A549 (cell line): Measurements from ENCODE around the gene BOC.

Experiments used
- EP300 ChIP-seq, 2 experiments: fragments of >200 bp; sonication (Bioruptor Twin); formaldehyde crosslinking; IDR thresholded peaks; 2 replicates in 1 of 2; 3 replicates in 1 of 2; pipeline ENCODE4 v1.6.1; 2016 to 2017
- HDAC2 ChIP-seq: fragments of 200-600 bp; sonication (generic); IDR thresholded peaks from 2 replicates; pipeline ENCODE4 v1.6.1; 2016
- HOXA7 ChIP-seq: fragments of 250-450 bp; sonication (Bioruptor Pico); IDR thresholded peaks from 2 replicates; pipeline ENCODE4 v1.5.0; 2020; ENCODE audit warnings: mild to moderate bottlenecking, moderate library complexity
- POLR2A ChIP-seq: IDR thresholded peaks from 2 replicates; pipeline ENCODE4 v1.6.1; 2012; ENCODE audit warnings: mild to moderate bottlenecking, low read length
- RAD21 ChIP-seq, 2 experiments: fragments of >200 bp in 1 of 2; sonication (Bioruptor Twin) in 1 of 2; formaldehyde crosslinking in 1 of 2; IDR thresholded peaks in 1 of 2; conservative IDR thresholded peaks in 1 of 2; 2 replicates in 1 of 2; 3 replicates in 1 of 2; pipeline ENCODE4 v1.6.1; 2012 to 2018; ENCODE audit warnings: inconsistent platforms in 1 of 2
- RCOR1 ChIP-seq: fragments of 150-350 bp; IDR thresholded peaks from 2 replicates; pipeline ENCODE4 v1.6.1; 2014; ENCODE audit warnings: antibody characterized with exemption, low read length, low read depth
- TF ChIP-seq, protein P1 (sequence below): fragments of >200 bp; sonication (Bioruptor Twin); formaldehyde crosslinking; IDR thresholded peaks from 3 replicates; pipeline ENCODE4 v1.5.1; 2016
- TF ChIP-seq, protein P2 (sequence below): fragments of 200-600 bp; sonication (generic); IDR thresholded peaks from 2 replicates; pipeline ENCODE4 v1.6.1; 2016; ENCODE audit warnings: antibody characterized with exemption, mild to moderate bottlenecking, moderate library complexity

DNA sequence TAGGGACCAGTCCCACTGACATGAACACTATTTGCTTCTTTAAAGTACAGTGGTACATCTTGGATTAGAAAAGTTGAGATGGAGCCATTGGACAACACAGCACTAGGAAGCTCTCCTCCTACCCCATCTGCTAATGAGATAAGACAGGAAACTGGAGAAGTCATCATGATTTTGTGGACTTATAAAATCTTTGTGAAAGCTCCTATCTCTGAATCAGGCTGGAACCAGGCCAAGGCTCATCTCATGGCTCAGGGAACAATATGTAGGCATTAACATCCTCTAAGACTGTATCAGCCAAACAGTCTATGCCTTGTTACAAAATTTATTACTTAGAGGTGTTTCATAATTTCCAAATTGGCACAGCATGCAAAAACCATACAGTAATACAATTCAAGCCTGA, 84.1 kb downstream of the BOC start:
- TF ChIP-seq RCOR1 (no peak), EP300 (IDR thresholded peaks at IDR 0.05) (no peak), HOXA7 (no peak), RAD21 (conservative IDR thresholded peaks at IDR 0.05 in 1 of 2, IDR thresholded peaks at IDR 0.05 in 1 of 2) (no peak), POLR2A (no peak), HDAC2 (no peak)
- TF ChIP-seq, protein P1, sequence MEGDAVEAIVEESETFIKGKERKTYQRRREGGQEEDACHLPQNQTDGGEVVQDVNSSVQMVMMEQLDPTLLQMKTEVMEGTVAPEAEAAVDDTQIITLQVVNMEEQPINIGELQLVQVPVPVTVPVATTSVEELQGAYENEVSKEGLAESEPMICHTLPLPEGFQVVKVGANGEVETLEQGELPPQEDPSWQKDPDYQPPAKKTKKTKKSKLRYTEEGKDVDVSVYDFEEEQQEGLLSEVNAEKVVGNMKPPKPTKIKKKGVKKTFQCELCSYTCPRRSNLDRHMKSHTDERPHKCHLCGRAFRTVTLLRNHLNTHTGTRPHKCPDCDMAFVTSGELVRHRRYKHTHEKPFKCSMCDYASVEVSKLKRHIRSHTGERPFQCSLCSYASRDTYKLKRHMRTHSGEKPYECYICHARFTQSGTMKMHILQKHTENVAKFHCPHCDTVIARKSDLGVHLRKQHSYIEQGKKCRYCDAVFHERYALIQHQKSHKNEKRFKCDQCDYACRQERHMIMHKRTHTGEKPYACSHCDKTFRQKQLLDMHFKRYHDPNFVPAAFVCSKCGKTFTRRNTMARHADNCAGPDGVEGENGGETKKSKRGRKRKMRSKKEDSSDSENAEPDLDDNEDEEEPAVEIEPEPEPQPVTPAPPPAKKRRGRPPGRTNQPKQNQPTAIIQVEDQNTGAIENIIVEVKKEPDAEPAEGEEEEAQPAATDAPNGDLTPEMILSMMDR = no peak
- TF ChIP-seq, protein P2, sequence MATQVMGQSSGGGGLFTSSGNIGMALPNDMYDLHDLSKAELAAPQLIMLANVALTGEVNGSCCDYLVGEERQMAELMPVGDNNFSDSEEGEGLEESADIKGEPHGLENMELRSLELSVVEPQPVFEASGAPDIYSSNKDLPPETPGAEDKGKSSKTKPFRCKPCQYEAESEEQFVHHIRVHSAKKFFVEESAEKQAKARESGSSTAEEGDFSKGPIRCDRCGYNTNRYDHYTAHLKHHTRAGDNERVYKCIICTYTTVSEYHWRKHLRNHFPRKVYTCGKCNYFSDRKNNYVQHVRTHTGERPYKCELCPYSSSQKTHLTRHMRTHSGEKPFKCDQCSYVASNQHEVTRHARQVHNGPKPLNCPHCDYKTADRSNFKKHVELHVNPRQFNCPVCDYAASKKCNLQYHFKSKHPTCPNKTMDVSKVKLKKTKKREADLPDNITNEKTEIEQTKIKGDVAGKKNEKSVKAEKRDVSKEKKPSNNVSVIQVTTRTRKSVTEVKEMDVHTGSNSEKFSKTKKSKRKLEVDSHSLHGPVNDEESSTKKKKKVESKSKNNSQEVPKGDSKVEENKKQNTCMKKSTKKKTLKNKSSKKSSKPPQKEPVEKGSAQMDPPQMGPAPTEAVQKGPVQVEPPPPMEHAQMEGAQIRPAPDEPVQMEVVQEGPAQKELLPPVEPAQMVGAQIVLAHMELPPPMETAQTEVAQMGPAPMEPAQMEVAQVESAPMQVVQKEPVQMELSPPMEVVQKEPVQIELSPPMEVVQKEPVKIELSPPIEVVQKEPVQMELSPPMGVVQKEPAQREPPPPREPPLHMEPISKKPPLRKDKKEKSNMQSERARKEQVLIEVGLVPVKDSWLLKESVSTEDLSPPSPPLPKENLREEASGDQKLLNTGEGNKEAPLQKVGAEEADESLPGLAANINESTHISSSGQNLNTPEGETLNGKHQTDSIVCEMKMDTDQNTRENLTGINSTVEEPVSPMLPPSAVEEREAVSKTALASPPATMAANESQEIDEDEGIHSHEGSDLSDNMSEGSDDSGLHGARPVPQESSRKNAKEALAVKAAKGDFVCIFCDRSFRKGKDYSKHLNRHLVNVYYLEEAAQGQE = no peak
